Renal cortex interstitium (tissue), 11 donors: Measurements from ENCODE around the gene RASA2. TPM values are rescaled to one million over a fixed set of nuclear protein-coding genes. Genes with fewer than 3 reads are reported as not detected.

Experiments
- DNase-seq, 11 donors: peaks; one replicate each; pipeline ENCODE4 v3.0.0-alpha.2; 2013; ENCODE audit warnings: low read depth in 9 of 11, low spot score in 4 of 11; ENCODE audit errors: extremely low read depth in 1 of 11
- polyA plus RNA-seq, 3 donors: library from polyadenylated mRNA; unstranded; fragments of 120-200 nt; gene quantifications; one replicate each; pipeline ENCODE4 v1.2.1, GENCODE V29; 2013; ENCODE audit not compliant: insufficient read length in 3 of 3

The RASA2 gene
- polyA plus RNA-seq, 3 donors = 17.4 to 26.3 (median 22.3) TPM

GRCh38 chr3:141648055-141648910, 161.5 kb downstream of the RASA2 start:
- DNase-seq = no peak

- DNase-seq = no peak
Observed at GRCh38 chr3:141649871-141650270, 163.0 kb downstream of the RASA2 start.

- DNase-seq = no peak
Observed at GRCh38 chr3:141650783-141651182, 164.0 kb downstream of the RASA2 start.

- no peak for DNase-seq
Observed at GRCh38 chr3:141651409-141651808, 164.6 kb downstream of the RASA2 start.

GRCh38 chr3:141652349-141652748, 165.5 kb downstream of the RASA2 start:
- DNase-seq = no peak

- no peak for DNase-seq
Observed at GRCh38 chr3:141653847-141654246, 167.0 kb downstream of the RASA2 start.

- DNase-seq = no peak
Observed at GRCh38 chr3:141655801-141656200, 169.0 kb downstream of the RASA2 start.

GRCh38 chr3:141656771-141657170, 169.9 kb downstream of the RASA2 start:
- DNase-seq = no peak

GRCh38 chr3:141657516-141657915, 170.7 kb downstream of the RASA2 start:
- no peak for DNase-seq

GRCh38 chr3:141659821-141660613, 173.2 kb downstream of the RASA2 start:
- DNase-seq = peak in 6 of 11 donors; percentile 30 to 59 (median 42)

- DNase-seq = no peak
Observed at GRCh38 chr3:141660614-141660947, 173.8 kb downstream of the RASA2 start.

- no peak for DNase-seq
Observed at GRCh38 chr3:141661229-141662196, 174.7 kb downstream of the RASA2 start.

GRCh38 chr3:141663993-141664392, 177.2 kb downstream of the RASA2 start:
- DNase-seq = no peak

Other genes starting within 250 kb of the RASA2 start
- 10 to 100 TPM; 50.6 to 58.7 (median 55.8) TPM for gene ZBTB38, start 118.5 kb upstream of the RASA2 start, polyA plus RNA-seq